EL (cell line): ENCODE results near the gene ASTN1.

ENCODE experiments used
- DNase-seq: peaks from one replicate; pipeline ENCODE4 v3.0.0-alpha.2; 2016

Gene ASTN1

DNA sequence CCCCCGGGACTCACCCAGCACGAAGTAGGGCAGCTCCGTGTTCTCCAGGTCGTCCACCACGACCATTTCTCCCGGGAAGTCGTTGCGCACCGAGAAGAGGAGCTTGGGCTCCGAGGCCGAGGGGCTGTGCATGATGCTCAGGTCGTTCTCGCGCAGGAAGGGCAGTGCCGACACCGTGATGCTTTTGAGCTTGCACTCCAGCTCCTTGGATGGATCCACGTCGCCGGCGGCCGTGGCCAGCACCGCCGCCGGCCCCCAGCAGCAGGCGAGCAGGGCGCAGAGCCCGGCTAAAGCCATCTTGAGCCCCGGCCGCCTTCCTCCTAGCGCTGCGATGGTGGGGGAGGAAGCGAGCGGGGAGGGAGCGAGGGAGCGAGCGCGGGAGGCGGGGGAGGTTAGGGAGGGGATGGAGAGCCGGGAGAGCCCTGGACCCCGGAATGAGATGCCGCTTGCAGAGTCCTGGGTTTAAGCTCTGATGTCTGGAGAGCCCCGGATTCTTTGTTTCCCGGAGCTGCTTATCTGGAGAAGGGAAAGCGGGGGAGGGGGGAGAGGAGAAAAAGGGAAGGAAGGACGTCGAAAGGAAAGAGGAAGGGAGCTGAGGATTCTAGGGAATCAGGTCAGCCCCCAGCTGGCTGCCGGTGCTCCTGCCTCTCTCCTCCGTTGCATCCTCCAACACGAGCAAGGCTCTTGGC lies at the start of gene ASTN1:
Gene ASTN1 (minus strand): TSS at position 333 of the 689 bp plus-strand sequence. CDS start 36 bp downstream, at position 297.
- DNase-seq: no peak

DNA sequence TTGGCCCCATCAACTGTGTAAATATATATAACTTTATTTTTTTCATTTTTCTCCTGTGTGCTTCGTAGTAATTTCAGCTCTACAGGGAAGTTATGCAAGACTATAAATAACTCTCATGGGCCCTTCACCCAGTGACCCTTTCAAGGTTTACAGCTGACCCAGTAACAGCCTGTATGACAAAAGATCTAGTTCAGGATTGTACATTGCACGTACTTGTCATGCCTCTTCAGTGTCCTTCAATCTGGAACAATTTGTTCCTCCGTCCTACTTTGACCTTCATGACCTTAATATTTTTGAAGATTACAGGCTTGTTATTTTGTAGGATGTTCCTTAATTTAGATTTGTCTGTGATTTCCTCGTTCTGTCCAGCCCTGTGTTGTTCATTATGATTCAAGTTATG lies 46.7 kb upstream of the ASTN1 start:
- no peak for DNase-seq

DNA sequence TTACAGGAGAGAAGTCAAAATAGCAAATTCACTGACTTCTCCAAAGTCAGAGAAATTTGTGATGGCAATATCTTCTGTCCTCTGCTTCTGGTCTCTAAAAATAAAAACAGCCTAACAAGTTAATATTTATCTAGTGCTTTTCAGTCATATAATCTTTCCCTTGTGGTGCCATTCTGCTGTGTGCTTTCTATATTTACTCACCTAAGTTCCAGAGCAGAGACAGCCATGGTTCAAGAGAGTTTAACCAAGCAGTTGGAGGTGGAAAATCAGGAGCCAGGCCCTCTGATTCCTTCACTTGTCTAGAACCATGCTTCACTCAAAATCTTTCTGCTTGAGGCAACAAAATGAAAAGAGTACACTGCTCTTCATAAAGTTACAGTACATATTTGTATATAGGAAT lies 45.6 kb upstream of the ASTN1 start:
- no peak for DNase-seq

DNA sequence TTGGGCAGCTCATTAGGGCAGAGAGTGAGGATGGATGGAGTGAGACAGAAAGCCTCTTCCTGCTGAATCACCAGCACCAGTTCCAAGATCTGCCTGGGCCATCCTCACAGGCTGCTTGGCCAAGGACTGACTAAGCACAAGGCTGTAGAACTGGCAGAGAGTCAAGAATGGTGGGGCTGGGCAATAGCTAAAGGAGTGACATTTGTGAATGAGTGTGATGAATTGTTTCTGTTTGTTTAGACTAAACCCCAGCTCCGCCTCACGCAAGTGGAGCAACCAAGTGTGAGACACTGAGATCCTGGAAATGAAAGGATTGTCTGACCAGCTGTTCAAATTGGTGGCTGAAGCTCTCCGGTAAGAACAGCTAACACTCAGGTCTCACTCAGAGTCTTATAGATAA lies 44.8 kb upstream of the ASTN1 start:
- peak; percentile 99 for DNase-seq

DNA sequence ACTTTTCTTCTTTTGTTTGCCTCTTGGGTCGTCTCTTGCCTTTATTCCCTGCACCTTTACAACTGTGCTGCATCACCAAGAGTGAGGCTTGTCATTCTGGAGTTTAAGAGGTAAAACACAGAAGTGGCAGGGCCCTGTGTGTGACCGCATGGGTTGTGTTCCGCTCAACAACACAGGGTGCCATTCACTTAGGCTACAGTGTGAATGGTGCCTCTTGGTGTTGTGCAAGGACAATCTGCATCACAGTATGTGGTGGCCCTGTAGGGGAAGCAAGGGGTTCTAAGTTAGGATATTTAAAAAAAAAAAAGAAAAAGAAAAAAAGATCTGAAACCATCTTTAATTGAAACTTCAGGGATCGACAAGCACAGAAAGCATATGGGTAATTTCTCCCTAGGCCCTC lies 44.4 kb upstream of the ASTN1 start:
- no peak for DNase-seq

DNA sequence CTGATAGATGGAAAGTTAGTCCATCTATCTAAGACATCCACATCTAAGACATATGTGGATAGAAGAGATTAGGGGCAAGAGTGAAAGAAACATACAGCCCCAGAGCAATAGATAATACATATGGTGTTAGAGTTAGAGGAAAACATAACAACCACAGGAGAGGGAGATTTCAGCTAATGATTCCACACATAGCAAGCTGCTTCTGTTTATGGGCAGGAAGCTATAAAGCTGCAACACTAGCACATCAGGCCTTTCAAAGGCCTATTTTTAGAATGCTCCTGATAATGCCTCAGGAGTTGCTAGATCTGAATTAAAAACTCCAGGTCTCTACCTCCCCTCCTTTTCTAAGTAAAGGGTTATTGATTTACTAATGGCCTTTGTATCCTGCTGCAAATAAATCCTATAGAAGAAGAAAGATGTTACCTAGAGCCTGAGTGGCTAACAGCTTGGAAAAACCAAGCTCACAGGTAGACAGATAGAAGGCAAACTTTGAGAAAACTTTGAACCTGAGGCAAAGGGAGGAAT lies 42.4 kb upstream of the ASTN1 start:
- DNase-seq: no peak

DNA sequence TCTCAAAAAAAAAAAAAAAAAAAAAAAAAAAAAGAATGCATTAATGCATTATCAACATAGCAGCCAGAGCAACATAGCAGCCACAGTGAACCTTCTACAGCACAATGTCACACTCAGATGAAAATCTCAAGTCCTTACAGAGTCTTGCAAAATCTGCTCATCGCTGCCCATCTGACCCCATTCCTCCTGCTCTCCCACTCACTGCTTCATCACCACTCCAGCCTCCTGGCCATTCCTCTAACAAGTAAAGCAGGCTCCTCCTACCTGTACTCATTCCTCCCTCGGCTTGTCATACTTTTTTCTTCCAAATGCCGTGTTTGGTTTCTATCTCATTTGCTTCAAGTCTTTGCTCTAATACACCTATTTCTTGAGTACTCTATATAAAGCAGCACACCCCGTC lies 35.8 kb upstream of the ASTN1 start:
- DNase-seq: no peak

DNA sequence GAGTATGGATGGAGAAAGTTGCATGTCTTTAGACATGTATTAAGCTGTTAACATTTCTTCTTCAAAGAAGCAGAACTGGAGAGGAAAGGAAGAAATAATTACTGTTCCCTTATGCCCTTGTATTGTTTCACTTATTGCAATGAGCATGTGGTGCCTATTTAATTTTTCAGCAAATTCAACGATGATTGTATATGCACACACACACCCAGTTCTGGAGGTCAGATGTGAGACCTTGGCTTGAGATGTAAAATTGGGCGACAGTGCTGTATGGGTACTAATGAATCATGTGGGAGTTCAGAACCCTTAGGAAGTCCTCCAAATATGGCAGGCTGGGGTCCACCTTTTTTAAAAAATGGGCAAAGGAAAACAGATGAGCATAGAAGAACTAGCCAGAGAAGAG lies 33.7 kb upstream of the ASTN1 start:
- no peak for DNase-seq

DNA sequence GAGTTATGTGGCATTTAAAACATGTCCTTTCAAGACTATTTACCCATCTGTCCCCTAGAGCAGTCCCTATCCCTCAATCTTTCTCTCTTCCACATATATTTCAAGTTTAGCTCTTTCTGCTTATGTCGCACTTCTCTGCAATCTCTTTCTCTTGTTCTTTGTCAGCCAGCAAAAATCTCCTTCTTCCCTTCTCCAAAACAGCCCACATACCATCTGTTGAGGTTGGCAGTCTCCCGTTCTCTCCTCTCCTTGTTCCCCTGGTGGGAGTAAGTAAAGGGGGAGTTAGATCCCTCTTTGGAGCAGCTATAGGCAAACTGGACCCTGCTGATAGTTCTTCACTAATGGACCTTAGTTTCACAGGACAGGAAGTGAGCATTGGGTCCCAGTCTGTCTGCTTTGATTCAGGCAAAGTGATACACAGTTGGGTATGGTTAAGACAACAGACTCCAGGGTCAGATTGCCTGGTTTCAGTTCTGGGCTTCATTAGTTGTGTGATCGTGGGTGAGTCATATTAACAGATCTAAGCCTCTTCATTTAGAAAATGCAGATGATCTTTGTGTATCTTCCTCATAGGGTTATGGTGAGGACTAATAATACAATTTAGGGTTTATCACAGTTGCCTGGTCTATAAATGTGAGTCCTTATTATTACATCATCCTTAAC lies 25.9 kb upstream of the ASTN1 start:
- DNase-seq: no peak

DNA sequence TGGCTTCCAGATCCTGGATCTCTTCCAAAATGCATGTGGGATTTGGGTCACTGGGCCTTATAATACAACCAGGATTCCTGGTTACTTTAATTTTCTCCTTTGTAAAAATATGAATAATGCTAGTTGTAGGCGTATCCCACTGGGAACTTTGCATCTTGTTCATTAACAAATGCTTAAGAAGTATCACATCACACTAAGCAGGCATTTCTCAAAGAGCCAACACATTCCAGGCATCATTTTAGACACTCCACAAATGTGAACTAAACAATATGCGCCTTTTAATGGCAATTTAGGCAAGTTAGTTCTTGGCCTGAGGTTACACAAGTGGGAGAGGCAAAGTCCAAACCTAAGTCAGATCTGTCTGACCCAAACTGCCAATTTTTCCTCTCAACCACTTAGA lies 22.1 kb upstream of the ASTN1 start:
- no peak for DNase-seq

DNA sequence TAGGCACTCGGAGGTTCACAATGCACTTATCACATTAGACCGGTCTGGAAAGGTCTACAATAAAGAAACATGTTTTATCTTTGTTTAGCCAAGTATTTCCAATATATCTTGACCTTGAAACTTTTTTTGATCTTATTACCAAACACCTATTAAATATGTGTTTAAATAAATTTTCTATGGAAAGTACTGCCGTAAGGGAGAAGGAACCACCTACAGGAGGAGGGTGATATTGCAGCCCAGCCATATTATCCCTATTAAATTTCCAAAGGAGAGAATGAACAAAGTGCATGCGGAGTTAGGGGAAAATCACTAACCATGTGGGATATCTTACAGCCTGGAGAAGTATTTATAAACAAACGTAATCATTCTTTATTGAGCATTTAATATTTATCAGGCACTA lies 20.7 kb upstream of the ASTN1 start:
- peak; percentile 8 for DNase-seq

DNA sequence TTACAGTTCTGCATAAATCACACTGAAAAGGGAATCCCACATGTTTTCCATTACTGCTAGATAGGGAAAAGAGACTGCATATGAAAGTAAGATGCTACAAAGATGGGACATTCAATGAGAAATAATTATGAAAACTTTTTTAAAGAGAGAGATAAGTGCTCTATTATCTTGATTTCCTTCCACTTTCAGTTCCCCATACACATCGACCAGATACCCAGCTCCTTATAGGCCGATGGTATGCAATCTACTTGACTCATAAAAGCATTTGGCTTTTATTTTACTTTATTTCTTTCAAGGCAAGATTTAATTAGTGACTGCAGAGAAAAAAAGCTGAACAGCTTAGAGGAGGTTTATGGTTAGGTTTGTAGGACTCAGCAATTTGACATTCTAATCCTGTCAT lies 19.3 kb upstream of the ASTN1 start:
- DNase-seq: no peak

DNA sequence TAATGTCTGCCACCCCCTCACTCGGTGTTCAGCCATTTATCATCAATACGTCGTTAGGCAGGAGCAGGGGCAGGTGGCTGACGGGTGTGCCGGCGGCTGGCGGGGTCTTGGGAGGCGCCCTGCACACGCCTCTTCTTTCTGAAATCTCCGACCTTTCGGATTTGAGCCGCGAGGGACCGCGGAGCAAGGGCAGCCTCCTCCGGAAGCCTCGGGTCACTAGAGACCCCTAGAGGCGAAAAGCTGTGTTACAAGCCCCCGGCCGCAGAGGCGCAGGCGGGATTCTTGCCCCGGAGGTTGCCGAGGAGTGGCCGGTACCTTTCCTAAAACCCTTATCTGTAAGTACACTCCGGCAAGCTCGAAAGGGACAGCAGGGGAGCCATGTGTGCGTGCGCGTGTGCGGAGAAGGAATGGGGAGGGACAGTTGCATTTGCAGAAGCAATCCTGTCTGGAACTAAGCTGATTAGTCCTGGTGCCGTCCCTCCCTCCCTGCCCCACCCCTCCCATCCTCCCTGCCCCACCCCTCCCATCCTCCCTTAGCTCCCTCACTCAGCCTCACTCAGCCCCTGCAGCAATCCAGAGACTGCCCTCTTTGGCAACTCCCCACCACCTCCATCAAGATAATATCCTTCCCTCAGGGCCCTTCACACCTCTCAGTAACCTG lies 17.2 kb upstream of the ASTN1 start:
- peak; percentile 51 for DNase-seq

DNA sequence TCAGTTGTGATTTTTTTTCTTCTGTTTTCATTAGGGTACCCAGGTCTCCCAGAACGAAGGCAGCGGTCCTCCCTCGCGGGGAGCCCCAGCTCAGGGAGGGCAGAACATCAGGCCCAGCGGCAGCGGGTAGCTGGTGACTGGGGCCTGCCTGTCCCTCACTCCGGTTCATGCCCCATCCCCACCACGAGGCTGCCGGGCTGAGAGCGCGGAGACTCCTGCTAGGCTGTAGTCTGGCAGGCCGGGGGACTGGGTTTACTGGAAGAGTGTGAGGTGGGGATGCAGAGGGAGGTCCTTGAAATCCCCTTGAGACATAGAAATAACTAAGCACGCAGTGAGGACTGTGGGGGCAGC lies 16.7 kb upstream of the ASTN1 start:
- DNase-seq: no peak

DNA sequence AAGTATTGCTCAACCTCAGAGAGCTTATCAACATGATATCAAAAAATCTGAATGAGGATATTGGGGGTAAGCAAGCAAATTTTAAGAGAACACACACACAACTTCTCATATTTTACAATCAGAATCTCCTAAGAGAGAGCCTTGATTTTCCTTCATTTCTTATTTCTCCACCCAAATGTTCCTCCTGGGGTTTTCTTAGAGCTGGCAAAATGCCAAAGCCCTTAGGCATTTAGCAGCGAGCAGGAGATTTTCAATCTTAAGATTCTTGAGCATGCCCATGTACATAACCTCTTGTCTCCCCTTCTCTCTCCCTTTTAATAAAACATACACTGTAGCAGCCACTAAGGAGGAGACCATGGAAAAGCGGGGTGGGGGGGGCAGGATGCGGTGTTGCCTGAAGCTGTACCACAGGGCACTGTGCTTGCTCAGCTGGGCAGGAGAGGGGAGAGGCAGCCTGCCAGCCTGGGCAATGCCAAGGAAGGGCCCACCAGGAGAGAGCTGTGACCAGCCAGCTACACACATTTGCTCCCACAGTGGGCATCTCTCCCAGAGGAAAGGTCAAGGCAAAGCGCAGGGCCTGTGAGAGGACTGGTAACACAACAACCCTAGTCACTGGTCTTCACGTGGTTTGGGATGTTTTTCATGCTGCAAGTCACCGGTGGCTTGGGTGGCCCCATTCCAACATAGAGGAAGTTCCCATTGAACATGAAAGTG lies 10.6 kb upstream of the ASTN1 start:
- DNase-seq: no peak

DNA sequence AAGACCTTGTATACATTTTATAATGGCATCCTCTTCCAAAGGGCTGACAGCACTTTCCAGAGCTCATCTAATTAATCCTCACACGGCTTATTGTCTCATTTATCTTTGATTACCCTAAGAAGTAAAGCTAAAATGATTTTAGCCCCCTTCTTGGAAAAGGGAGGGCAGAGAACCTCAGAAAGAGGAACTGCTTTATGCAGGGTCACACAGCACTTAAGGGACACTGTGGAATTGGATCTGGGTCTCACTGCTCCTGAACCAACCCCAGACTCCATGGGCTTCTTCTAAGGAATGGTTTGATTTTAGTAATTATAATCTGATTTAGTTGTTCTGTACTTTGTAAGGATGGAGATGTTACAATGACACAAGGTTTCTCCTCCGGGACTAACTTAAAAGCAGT lies 9.5 kb upstream of the ASTN1 start:
- no peak for DNase-seq

DNA sequence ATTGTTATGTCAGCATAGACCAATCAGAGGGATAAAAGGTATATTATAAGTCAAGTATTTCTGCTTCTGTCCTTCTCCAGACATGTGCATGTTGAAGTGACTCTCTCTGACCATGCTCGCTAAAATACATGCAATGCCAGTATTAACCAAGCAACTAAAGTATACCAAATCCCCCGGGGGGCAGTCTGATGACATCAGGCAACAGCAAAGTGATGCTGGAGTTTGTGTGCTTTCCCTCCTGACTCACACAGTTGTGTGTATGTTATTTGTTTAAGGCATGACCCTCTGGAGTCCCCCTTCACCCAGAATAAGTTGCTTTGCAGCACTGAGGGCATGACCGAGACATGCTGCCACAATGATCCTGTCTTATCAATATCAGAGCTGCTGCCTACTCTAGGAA lies 8.4 kb upstream of the ASTN1 start:
- DNase-seq: no peak

DNA sequence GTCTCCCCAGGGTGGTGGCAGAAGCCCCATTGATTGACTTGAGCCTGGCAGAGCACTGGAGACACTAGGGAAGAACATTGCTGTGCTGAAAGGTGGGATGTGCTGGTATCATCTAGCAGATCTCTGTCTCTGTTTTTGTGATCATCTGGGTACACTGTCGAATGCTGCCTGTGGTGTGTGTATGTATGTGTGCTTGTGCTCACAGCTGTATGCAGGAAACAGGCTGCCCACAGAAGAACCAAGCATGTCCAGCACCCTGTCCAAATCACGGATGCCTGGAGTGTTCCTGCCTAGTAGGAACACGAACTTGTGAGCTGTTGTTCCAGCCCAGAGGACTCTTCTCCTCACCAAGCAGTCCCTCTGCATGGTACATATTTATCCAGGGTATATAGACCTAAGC lies 7.8 kb upstream of the ASTN1 start:
- DNase-seq: no peak

DNA sequence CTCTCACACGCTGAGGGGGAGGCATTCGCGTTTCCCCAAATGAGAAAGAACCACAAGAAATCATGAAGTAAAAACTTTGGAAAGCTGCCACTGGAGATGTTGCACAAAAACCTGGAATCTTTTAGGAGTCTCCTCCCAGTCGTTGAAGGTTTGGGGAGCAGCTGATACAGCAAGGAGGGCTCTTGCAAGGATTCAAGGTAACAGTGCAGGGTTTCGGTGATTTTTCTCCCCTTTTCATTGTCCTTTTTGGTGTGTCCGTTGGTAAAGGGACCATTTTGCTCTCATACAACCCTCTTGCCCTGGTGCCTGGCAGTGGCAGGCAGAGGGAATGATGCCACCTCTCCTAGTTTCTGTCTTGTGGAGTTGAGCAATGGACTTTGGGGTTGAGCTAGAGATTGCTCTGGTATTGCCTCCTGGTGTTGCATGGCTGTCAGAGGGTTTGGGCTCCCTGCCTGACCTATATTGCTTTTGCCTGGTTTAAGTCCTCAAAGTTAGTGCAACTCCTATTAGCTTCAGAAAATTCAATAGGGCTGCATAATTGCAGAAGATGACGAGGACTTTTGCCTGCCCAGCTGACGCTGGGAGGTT lies 7.1 kb upstream of the ASTN1 start:
- no peak for DNase-seq

DNA sequence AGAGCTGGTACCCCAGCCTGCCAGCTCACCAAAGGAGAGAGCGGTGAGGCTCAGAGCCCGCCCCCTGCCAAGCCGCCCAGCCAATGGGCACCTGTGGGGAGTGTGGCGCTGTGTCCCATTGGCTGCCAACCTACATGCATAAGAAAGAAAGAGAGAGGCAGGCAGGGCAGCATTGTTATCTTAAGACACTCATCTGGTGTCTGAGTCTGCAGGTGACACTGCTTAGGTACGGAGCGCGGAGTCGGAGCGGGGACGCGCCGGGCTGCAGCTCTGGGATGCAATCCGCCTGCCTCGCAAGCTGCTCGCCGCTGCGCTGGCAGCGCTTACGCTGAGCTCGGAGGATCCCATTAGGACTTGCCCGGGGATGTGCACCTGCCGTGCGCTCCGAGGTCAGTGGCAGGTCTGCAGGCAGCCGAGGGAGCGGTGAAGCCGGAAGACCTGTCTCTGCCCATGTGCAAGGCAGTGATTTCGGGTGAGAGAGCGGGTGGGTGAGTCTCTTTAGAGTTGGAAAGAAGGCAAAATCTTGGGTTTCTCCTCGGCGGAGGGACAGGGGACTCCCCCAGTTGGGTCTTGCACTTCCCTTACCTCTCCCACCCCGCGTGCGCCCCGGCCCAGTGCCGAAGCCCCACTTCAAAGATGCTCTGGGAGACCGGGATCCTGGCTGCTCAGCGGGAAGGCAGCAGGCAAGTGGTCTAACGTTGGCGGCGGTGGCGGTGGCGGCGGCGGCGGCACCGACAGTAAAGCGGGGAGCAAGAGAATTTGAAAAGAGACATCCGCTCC lies 6.4 kb upstream of the ASTN1 start, which contains the start of gene BRINP2:
Gene BRINP2 (plus strand): TSS at position 203 of the 780 bp plus-strand sequence. CDS start 58,919 bp downstream, outside the sequence.
- DNase-seq: peak; percentile 25

DNA sequence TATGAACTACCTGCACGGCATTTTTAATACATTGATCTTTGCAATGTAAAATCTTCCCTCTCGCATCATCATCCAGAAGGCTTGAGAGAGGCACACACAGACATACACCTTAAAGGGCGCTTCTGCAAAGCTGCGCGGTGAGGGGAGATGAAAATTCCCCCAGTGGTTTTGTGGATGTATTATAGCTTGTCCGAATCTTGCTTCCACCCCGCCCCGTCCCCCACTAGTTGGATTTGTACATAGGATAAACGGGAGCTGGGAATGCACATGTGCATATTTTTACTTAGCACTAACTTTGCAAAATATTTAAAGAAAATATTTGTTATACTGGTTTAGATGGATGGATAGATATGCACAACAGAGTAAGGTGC lies 542 bp upstream of the ASTN1 start:
- DNase-seq: no peak

DNA sequence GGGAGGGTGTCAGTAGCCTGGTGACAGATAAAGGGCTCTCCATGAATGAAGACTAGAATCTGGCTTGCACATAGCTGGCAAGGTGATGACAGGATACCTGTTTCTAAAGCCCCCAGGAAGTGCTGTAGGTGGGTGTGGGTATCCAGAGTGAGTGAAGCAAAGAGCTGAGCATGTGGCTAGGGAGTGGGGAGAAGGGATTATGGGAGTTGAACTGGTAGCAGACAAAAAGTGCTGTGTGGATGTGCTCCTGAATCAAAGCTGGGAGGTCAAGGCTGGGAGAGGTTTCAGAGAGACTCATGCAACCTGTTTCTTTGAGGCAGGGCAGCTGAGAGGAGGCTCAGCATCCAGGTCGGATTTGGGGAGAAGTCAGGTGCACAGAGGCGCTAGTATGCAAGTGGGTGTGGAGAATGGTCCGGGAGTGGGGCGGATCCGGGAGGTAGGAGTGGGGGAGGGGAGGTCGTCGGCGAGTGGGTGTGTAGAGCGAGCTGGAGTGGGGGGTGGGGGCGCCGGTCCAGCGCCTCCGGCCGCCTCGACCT lies 600 bp downstream of the ASTN1 start:
- no peak for DNase-seq
